HAP-1 (cell line): ENCODE results near the gene CD93.

ENCODE experiments used
- DNase-seq, 2 experiments: peaks; one replicate each; pipeline ENCODE4 v3.0.0-alpha.2; 2016 to 2020; ENCODE audit warnings: low spot score in 2 of 2
- H3K27me3 ChIP-seq: fragments of 250-450 bp; sonication (Bioruptor Pico); 2 replicates; pipeline ENCODE4 v1.5.1; 2020; ENCODE audit warnings: low read depth, mild to moderate bottlenecking, moderate library complexity
- H3K36me3 ChIP-seq: fragments of 250-450 bp; sonication (Bioruptor Pico); replicated peaks from 2 replicates; pipeline ENCODE4 v1.5.1; 2020; ENCODE audit warnings: mild to moderate bottlenecking
- H3K4me1 ChIP-seq: fragments of 250-450 bp; sonication (Bioruptor Pico); 2 replicates; pipeline ENCODE4 v1.5.1; 2020; ENCODE audit warnings: mild to moderate bottlenecking
- H3K4me3 ChIP-seq: fragments of 250-450 bp; sonication (Bioruptor Pico); 2 replicates; pipeline ENCODE4 v1.5.1; 2020; ENCODE audit warnings: mild to moderate bottlenecking, moderate library complexity
- H3K9me3 ChIP-seq: fragments of 250-450 bp; sonication (Bioruptor Pico); 2 replicates; pipeline ENCODE4 v1.5.1; 2020; ENCODE audit warnings: mild to moderate bottlenecking, moderate library complexity
- in situ Hi-C: fragments of 300-500 bp; cut with MboI; formaldehyde crosslinking; loops from 3 replicates; pipeline ENCODE4 v1.14.3; 2020; ENCODE audit warnings: low sequenced_read_pairs, inconsistent platforms, mixed read lengths

CD93 gene

DNA sequence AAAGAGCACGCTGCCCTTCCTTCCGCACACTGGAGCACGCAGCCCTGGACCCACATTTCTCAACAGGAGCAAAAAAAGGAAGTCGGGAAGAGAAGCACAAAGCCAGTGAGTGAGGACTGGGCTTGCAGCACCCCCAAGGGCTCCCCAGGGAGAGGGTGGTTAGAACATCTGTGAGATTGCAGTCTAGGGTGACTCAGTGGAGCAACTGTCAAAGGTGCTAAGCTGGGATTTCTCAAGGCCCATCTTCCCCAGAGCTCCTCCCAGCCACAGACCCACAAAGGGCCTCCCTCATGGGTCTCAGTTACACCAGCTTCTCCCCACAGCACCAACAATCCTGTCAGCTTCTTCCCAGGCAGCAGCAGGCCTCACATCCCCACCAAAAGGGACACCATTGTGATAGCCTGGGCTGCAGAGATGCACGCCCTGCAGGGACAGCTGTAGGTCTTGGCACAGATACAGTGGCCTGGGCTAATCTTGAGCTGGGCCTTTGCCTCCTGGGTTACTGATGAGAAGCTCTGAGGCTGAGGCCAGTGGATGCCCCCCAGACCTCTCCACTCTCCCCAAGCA is 39.6 kb upstream of the CD93 start:
- no peaks in the 10 kb centered on the region for H3K36me3 ChIP-seq
- no peak for DNase-seq
- H3K27me3 ChIP-seq = no peaks in the 10 kb centered on the region
- no peak overlapping the region for H3K4me3 ChIP-seq
- H3K4me1 ChIP-seq = no peaks in the 10 kb centered on the region
- in situ Hi-C loops = no loop called here
- H3K9me3 ChIP-seq = no peaks in the 10 kb centered on the region

DNA sequence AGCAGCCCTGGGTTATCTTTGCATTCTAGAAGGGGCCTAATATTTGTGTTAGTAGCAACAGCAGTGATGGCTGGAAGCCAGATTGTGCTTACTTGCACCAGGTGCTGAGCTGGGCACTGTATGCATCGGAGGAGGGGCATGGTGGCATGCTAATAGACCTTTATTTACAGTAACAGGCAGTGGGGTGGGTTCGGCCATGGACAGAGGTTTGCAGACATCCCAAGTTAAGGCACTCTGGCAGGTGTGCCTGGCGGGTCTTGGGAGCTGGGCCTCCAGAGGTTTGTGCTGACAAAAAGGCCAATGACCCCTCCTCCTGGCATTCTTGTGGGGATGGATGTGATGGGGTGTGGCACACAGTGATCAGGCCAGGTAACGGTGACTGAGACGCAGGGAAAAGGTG is 39.0 kb upstream of the CD93 start:
- no peak for DNase-seq
- Histone ChIP-seq H3K27me3 (no peaks in the 10 kb centered on the region), H3K4me1 (no peaks in the 10 kb centered on the region)

DNA sequence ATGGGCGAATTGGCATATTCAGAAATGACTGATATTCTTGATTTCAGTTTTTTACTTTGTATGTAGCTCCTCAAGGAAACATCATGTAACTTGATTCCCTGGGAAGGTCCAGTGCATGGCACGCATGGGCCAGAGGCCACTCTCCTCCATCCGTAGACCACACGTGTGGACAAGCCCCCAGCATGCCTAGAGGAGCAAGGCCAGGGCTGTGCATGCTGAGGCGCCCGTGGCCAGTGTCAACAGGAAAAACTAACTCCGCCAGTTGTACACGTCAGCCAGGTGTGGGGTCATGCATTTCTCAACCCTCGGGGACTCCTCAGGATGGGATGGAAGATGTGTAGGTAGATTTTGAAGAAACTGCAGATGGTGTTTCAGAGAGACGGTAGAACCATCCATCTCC is 37.8 kb upstream of the CD93 start:
- no peak overlapping the region for H3K4me3 ChIP-seq
- no peaks in the 10 kb centered on the region for H3K27me3 ChIP-seq
- no peaks in the 10 kb centered on the region for H3K9me3 ChIP-seq
- no peak for DNase-seq
- in situ Hi-C loops = loop anchor here (25.0 kb wide), 1 partner anchor 112 kb away; no protein-coding TSS in a partner anchor
- no peaks in the 10 kb centered on the region for H3K36me3 ChIP-seq
- no peaks in the 10 kb centered on the region for H3K4me1 ChIP-seq

More for the DNA sequence above, 39.0 kb upstream of the CD93 start:
- Histone ChIP-seq H3K36me3 (no peaks in the 10 kb centered on the region), H3K4me3 (no peak overlapping the region), H3K9me3 (no peaks in the 10 kb centered on the region)
- in situ Hi-C loops = no loop called here

DNA sequence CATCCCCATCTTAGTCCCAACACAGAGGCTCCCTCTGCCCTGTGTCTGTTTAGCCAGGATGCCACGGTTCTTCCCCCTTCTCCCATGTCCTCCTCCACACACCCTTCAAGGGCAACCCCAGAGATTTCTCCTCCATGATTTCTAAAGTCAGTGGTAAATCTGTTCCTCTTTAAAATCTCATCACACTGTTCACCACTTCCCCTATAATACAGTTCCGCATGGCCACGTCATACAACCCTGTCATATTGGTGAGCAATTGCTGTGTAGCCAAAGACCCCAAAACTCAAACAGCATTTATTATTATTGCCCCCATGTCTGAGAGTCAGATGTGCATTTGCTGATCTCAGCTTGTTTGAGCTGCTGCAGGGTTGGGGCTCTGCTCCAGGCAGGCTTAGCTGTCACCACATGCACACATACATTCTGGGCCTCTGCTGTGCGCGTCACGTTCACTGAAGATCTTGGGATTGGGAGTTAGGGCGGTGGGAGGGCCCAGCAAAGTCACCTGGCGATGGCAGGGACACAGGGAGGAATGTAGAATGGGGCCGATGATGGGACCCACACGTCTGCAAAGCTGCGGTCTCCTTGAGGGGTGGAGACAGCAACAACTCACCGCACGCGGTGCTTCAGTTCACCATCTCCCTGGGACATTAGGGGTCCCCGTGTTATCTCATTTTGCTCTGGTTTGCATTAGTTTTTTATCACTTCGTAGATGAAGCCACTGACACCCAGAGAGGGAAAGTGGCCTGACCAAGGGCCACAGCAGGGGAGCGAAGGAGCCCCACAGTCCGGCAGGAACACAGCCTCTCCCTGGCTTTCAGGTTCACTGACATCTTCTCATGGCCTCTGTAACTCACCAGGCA is 36.9 kb upstream of the CD93 start:
- H3K4me1 ChIP-seq = no peaks in the 10 kb centered on the region
- H3K27me3 ChIP-seq = no peaks in the 10 kb centered on the region
- no peaks in the 10 kb centered on the region for H3K36me3 ChIP-seq
- in situ Hi-C loops = loop anchor here (25.0 kb wide), 1 partner anchor 111 kb away; no protein-coding TSS in a partner anchor
- DNase-seq = no peak
- no peak overlapping the region for H3K4me3 ChIP-seq
- no peaks in the 10 kb centered on the region for H3K9me3 ChIP-seq

DNA sequence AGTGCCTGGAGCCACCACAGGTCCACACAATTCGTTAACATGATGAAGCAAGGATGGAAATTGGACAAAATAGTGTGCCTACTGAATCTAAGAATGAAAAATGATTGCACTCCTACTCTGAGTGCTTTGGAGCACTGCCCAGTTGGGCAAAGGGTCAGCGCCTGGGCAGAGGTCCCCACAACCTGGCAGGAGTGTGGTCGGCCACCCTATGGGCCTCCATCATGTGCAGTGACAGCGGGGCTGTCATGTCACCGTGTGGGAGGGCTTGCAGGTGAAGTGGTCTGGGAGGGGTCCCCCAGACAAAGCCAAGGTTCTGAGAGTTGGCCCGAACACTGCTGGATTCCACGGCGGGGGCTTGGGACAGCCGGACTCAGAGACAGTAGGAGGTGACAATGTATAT is 36.2 kb upstream of the CD93 start:
- DNase-seq = no peak
- Histone ChIP-seq H3K9me3 (no peaks in the 10 kb centered on the region), H3K27me3 (no peaks in the 10 kb centered on the region), H3K36me3 (no peaks in the 10 kb centered on the region), H3K4me1 (no peaks in the 10 kb centered on the region), H3K4me3 (no peak overlapping the region)
- in situ Hi-C loops = loop anchor here (25.0 kb wide), 1 partner anchor 110 kb away; no protein-coding TSS in a partner anchor

DNA sequence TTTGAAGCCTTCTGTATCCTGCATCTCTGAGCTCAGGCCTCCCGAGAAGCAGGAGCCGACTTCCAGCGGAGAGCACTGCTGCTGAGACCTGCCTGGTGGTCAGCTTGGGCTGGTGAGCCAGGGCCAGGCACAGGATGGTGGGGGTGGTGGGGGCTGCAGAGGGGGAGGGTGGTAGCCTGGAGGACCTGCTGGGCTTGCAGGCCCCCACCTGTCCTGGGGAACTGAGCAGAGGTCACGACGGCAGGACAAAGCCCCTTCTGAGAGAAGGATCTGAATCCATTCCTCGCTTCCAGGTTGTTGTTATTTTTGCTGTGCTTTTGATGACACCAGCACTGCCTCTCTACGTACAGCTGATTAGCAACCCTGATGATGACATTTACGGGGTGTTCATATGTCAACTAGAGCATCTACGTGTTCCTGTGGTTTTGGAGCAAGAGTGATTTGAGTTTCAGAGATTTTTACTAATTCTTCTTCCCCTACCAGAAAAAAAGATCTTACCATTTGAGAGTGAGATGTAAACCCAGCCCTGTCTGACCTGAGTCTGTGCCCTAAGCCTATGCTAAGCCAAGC is 35.7 kb upstream of the CD93 start:
- H3K27me3 ChIP-seq = no peaks in the 10 kb centered on the region
- no peaks in the 10 kb centered on the region for H3K36me3 ChIP-seq
- H3K4me1 ChIP-seq = no peaks in the 10 kb centered on the region
- H3K9me3 ChIP-seq = no peaks in the 10 kb centered on the region
- H3K4me3 ChIP-seq = no peak overlapping the region
- in situ Hi-C loops = loop anchor here (25.0 kb wide), 1 partner anchor 110 kb away; no protein-coding TSS in a partner anchor
- no peak for DNase-seq

DNA sequence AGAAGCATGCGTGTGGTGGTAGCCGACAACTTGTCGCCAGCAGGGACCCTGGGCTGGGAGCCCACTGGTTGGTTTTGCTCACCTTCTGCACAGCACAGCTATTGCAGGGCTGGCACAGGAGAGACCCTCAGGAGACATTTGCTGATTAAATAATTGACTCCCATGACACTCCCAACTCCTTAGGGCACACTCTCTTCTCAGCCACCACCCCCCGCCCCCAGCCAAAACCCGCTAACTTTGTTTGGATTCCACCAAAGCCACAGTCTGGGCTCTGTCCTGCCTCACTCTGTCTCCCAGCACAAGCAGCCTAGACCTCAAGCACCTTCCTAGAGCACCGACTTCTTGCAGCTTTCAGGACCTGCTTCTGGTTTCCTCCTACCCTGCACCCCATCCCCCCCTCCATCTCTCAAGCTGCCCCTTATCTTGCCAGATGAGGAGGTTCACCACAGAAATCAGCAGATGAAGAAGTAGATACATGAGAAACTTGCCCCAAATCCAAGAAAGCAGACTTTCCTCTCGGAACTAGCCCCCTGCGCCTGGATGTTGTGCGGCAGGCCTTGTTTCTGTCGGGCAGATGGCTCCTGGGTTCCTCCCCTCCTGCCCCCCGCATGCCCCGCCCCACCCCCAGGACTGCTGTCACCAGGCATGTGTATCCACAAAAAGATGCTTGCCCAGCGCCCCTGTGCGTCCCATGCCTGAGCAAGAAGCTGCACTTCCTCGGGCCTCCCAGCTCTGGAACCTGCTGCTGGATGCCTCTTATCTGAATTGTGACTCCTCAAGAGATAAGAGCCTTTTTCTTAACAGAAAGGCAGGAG is 35.0 kb upstream of the CD93 start:
- Histone ChIP-seq H3K4me1 (no peaks in the 10 kb centered on the region), H3K27me3 (no peaks in the 10 kb centered on the region), H3K4me3 (no peak overlapping the region), H3K36me3 (no peaks in the 10 kb centered on the region), H3K9me3 (no peaks in the 10 kb centered on the region)
- in situ Hi-C loops = loop anchor here (25.0 kb wide), 1 partner anchor 109 kb away; no protein-coding TSS in a partner anchor
- no peak for DNase-seq

DNA sequence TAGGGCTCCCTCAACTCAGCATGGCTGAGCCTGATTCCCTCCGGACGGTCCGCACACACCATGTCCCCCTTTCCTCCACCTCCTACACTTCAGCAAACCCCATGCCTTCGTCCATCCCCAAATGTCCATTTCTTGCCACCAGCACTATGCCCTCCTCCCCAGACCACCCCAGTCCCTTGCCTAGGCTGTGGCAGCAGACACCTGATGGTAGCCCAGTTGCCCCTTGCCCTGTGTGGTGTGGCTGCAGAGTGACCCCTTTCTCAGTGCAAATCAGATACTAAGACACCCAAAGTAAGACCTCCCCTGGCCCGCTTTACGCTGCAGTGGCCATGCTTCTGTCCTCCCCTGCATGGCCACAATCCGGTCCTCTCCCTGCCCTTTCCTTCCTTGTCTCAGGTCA is 34.1 kb upstream of the CD93 start:
- Histone ChIP-seq H3K4me3 (no peak overlapping the region), H3K4me1 (no peaks in the 10 kb centered on the region), H3K9me3 (no peaks in the 10 kb centered on the region), H3K36me3 (no peaks in the 10 kb centered on the region), H3K27me3 (no peaks in the 10 kb centered on the region)
- DNase-seq = no peak
- in situ Hi-C loops = loop anchor here (25.0 kb wide), 1 partner anchor 108 kb away; no protein-coding TSS in a partner anchor

DNA sequence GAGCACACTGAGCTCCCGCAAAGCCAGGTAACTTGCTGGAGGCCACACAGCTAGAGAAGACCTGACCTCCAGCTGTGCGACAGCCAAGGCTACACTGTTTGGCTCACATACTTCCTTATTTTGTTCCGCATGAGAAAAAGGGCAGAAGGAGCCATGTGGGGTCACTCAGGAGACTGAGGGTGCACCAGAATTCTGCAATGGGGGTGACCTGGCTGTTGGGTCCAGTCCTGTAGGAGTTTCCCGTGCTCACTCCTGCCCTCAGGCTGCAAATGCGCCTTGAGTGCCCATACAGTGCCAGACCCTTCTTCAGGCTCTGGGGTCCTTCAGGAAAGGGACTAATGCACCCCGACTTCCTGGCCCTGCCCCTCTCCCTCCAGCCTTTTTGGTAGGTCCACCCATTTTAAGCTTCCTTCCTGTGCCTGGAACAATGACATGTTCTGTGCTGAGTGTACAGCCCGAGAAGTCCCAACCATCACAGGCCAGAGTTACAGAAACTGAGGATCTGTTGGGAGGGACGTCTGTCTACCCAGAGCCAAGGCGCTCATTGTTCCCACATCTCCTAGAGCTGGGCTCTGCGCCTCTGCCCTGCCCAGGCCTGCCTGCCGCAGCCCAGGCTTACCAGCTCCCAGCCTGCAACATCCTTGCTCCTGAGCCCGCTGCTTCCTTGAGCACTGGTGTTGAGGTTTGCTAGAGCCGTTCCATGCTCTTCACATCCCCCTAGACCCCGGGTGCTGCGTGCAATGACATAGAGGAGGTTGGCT is 33.5 kb upstream of the CD93 start:
- in situ Hi-C loops = loop anchor here (25.0 kb wide), 1 partner anchor 107 kb away; no protein-coding TSS in a partner anchor
- Histone ChIP-seq H3K4me3 (no peak overlapping the region), H3K36me3 (no peaks in the 10 kb centered on the region), H3K4me1 (no peaks in the 10 kb centered on the region), H3K9me3 (no peaks in the 10 kb centered on the region), H3K27me3 (no peaks in the 10 kb centered on the region)
- DNase-seq = no peak

DNA sequence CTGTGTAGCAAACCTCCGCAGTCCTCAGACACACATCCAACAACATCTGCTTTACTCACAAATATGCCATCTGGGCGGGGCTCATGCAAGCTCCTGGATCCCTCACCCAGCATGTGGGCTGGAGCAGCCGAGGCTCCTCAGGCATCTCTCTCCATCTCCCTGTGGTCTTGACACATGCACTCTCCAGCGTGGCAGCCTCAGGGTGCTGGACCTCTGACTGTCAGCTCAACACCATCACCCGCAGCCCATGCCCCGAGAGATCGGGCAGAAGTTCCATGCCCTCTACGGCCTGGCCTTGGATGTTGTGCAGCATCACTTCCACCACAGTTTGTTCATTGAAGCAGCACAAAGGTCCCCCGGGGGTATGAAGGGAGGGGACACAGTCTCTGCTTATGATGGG is 32.6 kb upstream of the CD93 start:
- in situ Hi-C loops = loop anchor here (25.0 kb wide), 1 partner anchor 106 kb away; no protein-coding TSS in a partner anchor
- Histone ChIP-seq H3K36me3 (no peaks in the 10 kb centered on the region), H3K4me1 (no peaks in the 10 kb centered on the region), H3K9me3 (no peaks in the 10 kb centered on the region), H3K4me3 (no peak overlapping the region), H3K27me3 (no peaks in the 10 kb centered on the region)
- no peak for DNase-seq

DNA sequence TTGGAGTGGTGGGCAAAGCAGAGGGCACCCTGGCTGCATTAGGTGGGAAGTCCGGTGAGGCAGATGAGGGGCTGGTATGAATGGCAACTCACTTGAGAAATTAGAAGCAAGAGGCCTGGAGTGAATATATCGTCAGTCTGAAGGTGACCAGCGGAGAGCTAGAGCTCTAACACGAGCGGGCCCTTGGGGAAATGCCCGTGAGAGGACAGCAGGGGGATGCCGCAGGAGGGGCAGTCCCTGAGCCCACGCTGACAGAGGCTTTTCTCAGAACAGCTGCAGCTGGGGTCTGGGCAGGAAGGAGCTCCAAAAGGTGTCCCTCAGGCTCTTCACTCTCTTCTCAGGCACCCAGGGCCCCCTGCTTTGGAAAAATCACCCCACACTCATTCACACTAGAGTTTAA is 32.0 kb upstream of the CD93 start:
- no peaks in the 10 kb centered on the region for H3K27me3 ChIP-seq
- no peak overlapping the region for H3K4me3 ChIP-seq
- no peaks in the 10 kb centered on the region for H3K36me3 ChIP-seq
- H3K4me1 ChIP-seq = no peaks in the 10 kb centered on the region
- DNase-seq = no peak
- in situ Hi-C loops = loop anchor here (25.0 kb wide), 1 partner anchor 106 kb away; no protein-coding TSS in a partner anchor
- H3K9me3 ChIP-seq = no peaks in the 10 kb centered on the region

DNA sequence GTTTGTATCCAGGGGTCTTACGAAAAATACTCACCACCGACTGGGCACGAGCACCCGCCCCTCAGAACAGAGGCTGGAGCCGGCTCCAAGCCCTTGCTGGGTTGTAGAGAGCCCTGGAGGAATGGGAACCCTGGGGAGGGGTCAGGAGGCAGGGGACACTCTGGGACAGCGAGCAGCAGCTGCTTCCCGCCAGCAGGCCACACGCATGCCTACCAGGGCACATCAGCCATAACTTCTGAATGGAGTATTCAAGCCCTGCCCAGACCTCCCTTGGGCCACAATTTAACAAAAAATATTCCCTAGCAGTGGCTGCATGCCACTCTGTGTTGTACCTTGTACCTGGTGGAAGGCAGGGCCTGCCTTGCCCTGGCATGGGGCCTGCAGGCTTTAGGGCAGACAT is 31.6 kb upstream of the CD93 start:
- Histone ChIP-seq H3K4me3 (no peak overlapping the region), H3K27me3 (no peaks in the 10 kb centered on the region), H3K9me3 (no peaks in the 10 kb centered on the region), H3K36me3 (no peaks in the 10 kb centered on the region), H3K4me1 (no peaks in the 10 kb centered on the region)
- DNase-seq = no peak
- in situ Hi-C loops = loop anchor here (25.0 kb wide), 1 partner anchor 105 kb away; no protein-coding TSS in a partner anchor
